A673 (cell line): ENCODE data around the gene ALPI.

ENCODE experiments used
- CTCF ChIP-seq: fragments of 300-800, 200-600 bp; sonication (generic); conservative IDR thresholded peaks from 2 replicates; pipeline ENCODE4 v1.5.1; 2017; ENCODE audit warnings: low read depth, mild to moderate bottlenecking, antibody characterized with exemption, low read length, moderate library complexity, mixed read lengths
- EZH2 ChIP-seq: fragments of 200-600 bp; sonication (generic); IDR thresholded peaks from 2 replicates; pipeline ENCODE4 v1.6.1; 2017; ENCODE audit warnings: borderline replicate concordance, low read depth, mild to moderate bottlenecking, mixed read lengths, antibody characterized with exemption, low read length; ENCODE audit not compliant: poor library complexity, severe bottlenecking

DNA sequence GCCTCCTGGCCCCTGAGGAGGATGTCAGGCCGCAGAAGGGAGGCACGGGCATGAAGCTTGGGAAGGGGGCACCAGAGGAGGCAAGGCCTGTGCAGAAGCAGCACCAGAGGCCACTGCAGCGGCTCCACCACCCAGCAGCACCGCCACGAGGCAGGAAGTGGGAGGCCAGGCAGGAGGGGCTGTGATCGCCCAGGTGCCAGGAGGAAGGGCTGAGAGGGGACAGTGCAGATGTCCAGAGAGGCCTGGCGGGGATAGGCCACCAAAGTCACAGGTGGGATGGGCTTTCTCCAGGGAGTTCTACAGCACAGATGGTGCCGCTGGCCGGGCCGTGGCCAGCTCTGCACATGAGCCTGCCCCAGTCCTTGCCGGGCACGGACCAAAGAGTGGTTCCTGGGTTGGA is 6.0 kb upstream of the ALPI start:
- TF ChIP-seq CTCF, result no peak
- no peak for TF ChIP-seq EZH2
